Neural crest cell (in vitro differentiated cells): ENCODE measurements around the gene CLOCK. TPM values are rescaled to one million over a fixed set of nuclear protein-coding genes. Genes with fewer than 3 reads are reported as not detected.

ENCODE experiments used
- DNase-seq: peaks from one replicate; pipeline ENCODE4 v3.0.0; 2021; ENCODE audit warnings: low read depth, mixed read lengths, low spot score
- H3K27ac Mint-ChIP-seq: one replicate; pipeline ENCODE4 v1.8.0; 2021; ENCODE audit warnings: mild to moderate bottlenecking, mixed read lengths; ENCODE audit not compliant: unreplicated experiment
- H3K27me3 Mint-ChIP-seq: 2 replicates; pipeline ENCODE4 v1.8.0; 2021; ENCODE audit warnings: low read depth, mild to moderate bottlenecking, mixed read lengths
- H3K36me3 Mint-ChIP-seq: 2 replicates; pipeline ENCODE4 v1.8.0; 2021; ENCODE audit warnings: low read depth, mild to moderate bottlenecking, mixed read lengths
- H3K4me1 Mint-ChIP-seq: 2 replicates; pipeline ENCODE4 v1.8.0; 2021; ENCODE audit warnings: mixed read lengths
- H3K4me3 Mint-ChIP-seq: one replicate; pipeline ENCODE4 v1.8.0; 2021; ENCODE audit warnings: mild to moderate bottlenecking, mixed read lengths
- H3K9me3 Mint-ChIP-seq: 2 replicates; pipeline ENCODE4 v1.8.0; 2021; ENCODE audit warnings: mixed read lengths
- total RNA-seq: library from RNA; stranded (reverse); gene quantifications from 2 replicates; pipeline ENCODE4 v1.2.1, GENCODE V29; 2021
- TF ChIP-seq, protein P1 (sequence below): fragments of 200-600 bp; sonication (generic); conservative IDR thresholded peaks from 2 replicates; pipeline ENCODE4 v1.5.0; 2021; ENCODE audit warnings: antibody characterized with exemption, mild to moderate bottlenecking

CLOCK gene
- total RNA-seq, 1 donor from 2014 or later: 21.6 TPM

DNA sequence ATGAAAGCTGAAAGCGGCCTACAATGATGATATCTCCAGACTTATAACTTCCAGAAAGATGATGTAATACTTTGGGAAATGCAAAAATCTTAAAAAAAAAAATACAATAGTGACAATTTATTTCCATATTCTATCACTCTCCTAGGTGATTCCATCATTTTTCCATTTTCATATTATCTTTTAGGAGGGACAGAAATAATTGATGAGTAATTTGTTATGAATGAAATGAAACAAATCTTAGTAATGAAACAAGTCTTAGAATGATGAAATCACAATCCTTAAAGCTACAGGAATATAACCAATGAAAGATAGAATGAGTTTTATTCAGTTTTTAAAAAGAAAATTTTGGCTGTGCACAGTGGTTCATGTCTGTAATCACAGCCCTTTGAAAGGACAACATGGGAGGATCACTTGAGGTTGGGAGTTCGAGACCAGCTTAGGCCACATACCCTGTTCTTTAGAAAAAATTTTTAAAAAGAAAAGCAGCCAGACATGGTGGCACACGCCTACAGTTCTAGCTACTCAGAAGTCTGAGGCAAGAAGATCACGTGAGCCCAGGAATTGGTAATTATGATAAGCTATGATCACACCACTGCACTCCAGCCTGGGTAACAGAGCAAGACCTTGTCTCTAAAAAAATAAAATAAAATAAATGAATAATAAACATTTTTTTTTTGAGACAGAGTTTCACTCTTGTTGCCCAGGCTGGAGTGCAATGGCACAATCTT, 21.7 kb downstream of the CLOCK start:
- Mint-ChIP-seq H3K36me3 (peaks cover 28% of the 10 kb centered on the region), H3K4me1 (peaks cover 9% of the 10 kb centered on the region), H3K9me3 (peaks cover 7% of the 10 kb centered on the region), H3K27me3 (no peaks in the 10 kb centered on the region), H3K27ac (no peak overlapping the region), H3K4me3 (no peak overlapping the region)
- TF ChIP-seq, protein P1, sequence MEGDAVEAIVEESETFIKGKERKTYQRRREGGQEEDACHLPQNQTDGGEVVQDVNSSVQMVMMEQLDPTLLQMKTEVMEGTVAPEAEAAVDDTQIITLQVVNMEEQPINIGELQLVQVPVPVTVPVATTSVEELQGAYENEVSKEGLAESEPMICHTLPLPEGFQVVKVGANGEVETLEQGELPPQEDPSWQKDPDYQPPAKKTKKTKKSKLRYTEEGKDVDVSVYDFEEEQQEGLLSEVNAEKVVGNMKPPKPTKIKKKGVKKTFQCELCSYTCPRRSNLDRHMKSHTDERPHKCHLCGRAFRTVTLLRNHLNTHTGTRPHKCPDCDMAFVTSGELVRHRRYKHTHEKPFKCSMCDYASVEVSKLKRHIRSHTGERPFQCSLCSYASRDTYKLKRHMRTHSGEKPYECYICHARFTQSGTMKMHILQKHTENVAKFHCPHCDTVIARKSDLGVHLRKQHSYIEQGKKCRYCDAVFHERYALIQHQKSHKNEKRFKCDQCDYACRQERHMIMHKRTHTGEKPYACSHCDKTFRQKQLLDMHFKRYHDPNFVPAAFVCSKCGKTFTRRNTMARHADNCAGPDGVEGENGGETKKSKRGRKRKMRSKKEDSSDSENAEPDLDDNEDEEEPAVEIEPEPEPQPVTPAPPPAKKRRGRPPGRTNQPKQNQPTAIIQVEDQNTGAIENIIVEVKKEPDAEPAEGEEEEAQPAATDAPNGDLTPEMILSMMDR: no peak
- no peak for DNase-seq

DNA sequence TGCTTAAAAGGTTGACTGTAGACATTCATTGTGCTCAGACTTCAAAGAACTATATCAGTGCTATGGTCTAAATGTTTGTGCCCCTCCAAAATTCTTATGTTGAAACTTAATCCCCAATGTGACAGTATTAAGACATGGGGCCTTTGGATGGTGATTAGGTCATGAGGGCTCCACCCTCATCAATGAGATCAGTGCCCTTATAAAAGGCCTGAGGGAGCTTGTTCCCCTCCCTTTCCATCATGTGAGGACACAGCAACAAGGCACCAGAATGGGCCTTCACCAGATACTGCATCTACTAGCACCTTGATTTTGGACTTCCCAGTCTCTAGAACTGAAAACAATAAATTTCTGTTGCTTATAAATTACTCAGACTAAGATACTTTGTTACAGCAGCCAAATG, 28.3 kb downstream of the CLOCK start:
- Mint-ChIP-seq H3K9me3 (peaks cover 7% of the 10 kb centered on the region), H3K27ac (no peak overlapping the region), H3K27me3 (no peaks in the 10 kb centered on the region), H3K4me3 (no peak overlapping the region), H3K36me3 (peaks cover 21% of the 10 kb centered on the region), H3K4me1 (peaks cover 4% of the 10 kb centered on the region)
- TF ChIP-seq, protein P1: no peak
- DNase-seq: no peak

DNA sequence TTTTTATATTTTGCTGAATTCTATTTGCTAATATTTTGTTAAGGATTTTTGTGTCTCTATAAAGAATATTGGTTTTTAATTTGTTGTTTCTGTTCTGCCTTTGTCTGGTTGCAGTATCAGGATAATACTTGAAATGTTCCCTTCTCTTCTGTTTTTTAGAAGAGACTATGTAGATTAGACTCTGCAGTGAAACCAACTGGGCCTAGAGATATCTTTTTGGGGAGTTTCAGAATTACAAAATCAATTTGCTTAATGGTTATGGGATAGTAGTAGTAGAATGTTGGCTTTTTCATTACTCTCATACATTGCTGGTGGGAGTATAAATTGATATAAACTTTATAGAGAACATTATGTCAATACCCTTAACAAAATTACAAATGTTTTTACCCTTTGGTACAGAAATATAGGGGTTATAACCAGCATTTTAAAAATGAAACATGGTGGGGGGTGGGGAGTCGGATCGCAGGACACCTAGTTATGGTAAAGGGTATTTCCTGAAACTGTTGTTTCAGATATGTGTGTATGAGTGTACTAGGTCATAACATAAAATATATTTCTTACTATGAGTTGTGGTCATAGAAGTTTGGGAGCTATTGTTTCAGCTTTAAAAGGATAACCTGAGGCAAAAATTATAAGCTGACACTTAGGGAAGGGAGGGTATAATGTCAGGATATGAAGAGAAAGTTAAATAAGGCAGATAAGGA, 29.0 kb downstream of the CLOCK start:
- Mint-ChIP-seq H3K9me3 (peaks cover 6% of the 10 kb centered on the region), H3K27me3 (no peaks in the 10 kb centered on the region), H3K36me3 (peaks cover 23% of the 10 kb centered on the region), H3K27ac (no peak overlapping the region), H3K4me3 (no peak overlapping the region), H3K4me1 (peaks cover 3% of the 10 kb centered on the region)
- DNase-seq: no peak
- TF ChIP-seq, protein P1: no peak

DNA sequence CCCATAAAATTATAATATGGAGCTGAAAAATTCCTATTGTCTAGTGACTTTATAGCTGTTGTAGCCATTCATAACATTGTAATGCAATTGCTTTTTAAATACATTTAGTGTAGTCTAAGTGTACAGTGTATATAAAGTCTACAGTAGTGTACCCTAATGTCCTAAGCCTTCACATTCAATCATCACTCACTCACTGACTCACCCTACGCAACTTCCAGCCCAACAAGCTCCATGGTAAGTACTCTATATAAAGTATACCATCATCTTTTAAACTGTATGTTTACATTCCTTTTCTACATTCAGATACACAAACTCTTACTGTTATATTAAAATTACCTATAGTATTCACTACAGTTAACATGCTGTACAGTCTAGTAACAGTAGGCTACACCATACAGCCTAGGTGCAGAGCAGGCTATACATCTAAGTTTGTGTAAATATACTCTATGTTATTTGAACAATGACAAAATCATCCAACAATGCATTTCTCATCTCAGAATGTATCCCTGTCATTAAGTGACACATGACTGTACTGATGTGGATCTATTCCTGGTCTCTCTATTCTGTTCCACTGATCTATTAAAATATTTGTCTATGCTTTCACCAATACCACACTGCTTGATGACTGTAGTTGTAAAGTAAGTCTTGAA, 33.7 kb downstream of the CLOCK start:
- TF ChIP-seq, protein P1: no peak
- DNase-seq: no peak
- Mint-ChIP-seq H3K4me3 (no peak overlapping the region), H3K36me3 (peaks cover 28% of the 10 kb centered on the region), H3K27me3 (no peaks in the 10 kb centered on the region), H3K4me1 (no peaks in the 10 kb centered on the region), H3K27ac (no peak overlapping the region), H3K9me3 (peaks cover 7% of the 10 kb centered on the region)

DNA sequence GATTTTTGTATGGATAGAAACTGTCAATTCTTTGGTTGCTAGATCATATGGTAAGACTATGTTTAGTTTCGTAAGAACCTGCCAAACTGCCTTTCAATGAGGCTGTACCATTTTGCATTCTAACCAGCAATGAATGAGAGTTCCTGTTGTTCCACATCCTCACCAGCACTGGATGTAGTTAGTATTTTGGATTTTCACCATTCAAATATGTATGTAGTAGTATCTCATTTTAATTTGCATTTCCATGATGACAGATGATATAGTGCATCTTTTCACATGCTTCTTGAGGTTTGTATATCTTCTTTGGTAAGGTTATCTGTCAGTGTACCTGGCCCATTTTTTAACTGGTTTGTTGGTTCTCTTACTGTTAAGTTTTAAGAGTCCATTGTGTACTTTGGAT, 34.6 kb downstream of the CLOCK start:
- Mint-ChIP-seq H3K36me3 (peaks cover 27% of the 10 kb centered on the region), H3K27me3 (no peaks in the 10 kb centered on the region), H3K9me3 (peaks cover 5% of the 10 kb centered on the region), H3K4me3 (no peak overlapping the region), H3K27ac (no peak overlapping the region), H3K4me1 (no peaks in the 10 kb centered on the region)
- DNase-seq: no peak
- TF ChIP-seq, protein P1: no peak
